DND-41 (cell line): Measurements from ENCODE around the gene NHLRC2.

Experiments used
- CTCF ChIP-seq: IDR thresholded peaks from 2 replicates; pipeline ENCODE4 v1.5.1; 2012; ENCODE audit warnings: borderline replicate concordance, low read length, moderate library complexity, mild to moderate bottlenecking; ENCODE audit not compliant: poor library complexity, severe bottlenecking; ENCODE audit errors: extremely low read depth
- EZH2 ChIP-seq: IDR thresholded peaks from 3 replicates; pipeline ENCODE4 v1.6.1; 2012; ENCODE audit warnings: borderline replicate concordance, low read depth, mild to moderate bottlenecking, moderate library complexity, low read length, inconsistent platforms; ENCODE audit not compliant: severe bottlenecking

- TF ChIP-seq CTCF (no peak), EZH2 (no peak)
Measured at GRCh38 chr10:113869789-113870188, 15.3 kb downstream of the NHLRC2 start.
